Brain microvascular endothelial cell (primary cell): ENCODE results near the gene NUP133.
"Not testable (repeated sequence)": the region's sequence is repeated elsewhere in the genome, so short reads cannot be mapped to it uniquely, and the experiment has no call there.

Source experiments
- DNase-seq: peaks from one replicate; pipeline ENCODE4 v3.0.0-alpha.2; 2020
- H3K27ac ChIP-seq: fragments of 250-450 bp; sonication (Bioruptor Pico); 2 replicates; pipeline ENCODE4 v1.5.1; 2020; ENCODE audit warnings: mild to moderate bottlenecking, moderate library complexity
- H3K27me3 ChIP-seq: fragments of 250-450 bp; sonication (Bioruptor Pico); replicated peaks from 2 replicates; pipeline ENCODE4 v1.5.1; 2020; ENCODE audit warnings: mild to moderate bottlenecking
- H3K36me3 ChIP-seq: fragments of 250-450 bp; sonication (Bioruptor Pico); replicated peaks from 2 replicates; pipeline ENCODE4 v1.5.1; 2020; ENCODE audit warnings: mild to moderate bottlenecking
- H3K4me3 ChIP-seq: 2 replicates; pipeline ENCODE4 v1.5.1; 2011; ENCODE audit warnings: low read depth, mild to moderate bottlenecking, control low read depth, low read length, moderate library complexity
- in situ Hi-C: cut with HindIII; loops from 2 replicates; pipeline ENCODE4 v1.10.0; 2017; ENCODE audit warnings: low sequenced_read_pairs, low pct_ligation_motif_present
- TF ChIP-seq, protein P1 (sequence below): IDR thresholded peaks from 2 replicates; pipeline ENCODE4 v1.5.1; 2011; ENCODE audit warnings: low read depth, mild to moderate bottlenecking, moderate library complexity, low read length, control low read depth, inconsistent platforms; ENCODE audit errors: missing control alignments

Gene NUP133

GRCh38 chr1:229479660-229480399, 28.3 kb downstream of the NUP133 start:
- in situ Hi-C loops = no loop called here
- TF ChIP-seq, protein P1, sequence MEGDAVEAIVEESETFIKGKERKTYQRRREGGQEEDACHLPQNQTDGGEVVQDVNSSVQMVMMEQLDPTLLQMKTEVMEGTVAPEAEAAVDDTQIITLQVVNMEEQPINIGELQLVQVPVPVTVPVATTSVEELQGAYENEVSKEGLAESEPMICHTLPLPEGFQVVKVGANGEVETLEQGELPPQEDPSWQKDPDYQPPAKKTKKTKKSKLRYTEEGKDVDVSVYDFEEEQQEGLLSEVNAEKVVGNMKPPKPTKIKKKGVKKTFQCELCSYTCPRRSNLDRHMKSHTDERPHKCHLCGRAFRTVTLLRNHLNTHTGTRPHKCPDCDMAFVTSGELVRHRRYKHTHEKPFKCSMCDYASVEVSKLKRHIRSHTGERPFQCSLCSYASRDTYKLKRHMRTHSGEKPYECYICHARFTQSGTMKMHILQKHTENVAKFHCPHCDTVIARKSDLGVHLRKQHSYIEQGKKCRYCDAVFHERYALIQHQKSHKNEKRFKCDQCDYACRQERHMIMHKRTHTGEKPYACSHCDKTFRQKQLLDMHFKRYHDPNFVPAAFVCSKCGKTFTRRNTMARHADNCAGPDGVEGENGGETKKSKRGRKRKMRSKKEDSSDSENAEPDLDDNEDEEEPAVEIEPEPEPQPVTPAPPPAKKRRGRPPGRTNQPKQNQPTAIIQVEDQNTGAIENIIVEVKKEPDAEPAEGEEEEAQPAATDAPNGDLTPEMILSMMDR = no peak
- H3K27ac ChIP-seq = no peak overlapping the region
- H3K36me3 ChIP-seq = peaks cover 25% of the 10 kb centered on the region
- DNase-seq = no peak
- no peaks in the 10 kb centered on the region for H3K27me3 ChIP-seq
- no peak overlapping the region for H3K4me3 ChIP-seq

GRCh38 chr1:229478852-229479251, 29.3 kb downstream of the NUP133 start:
- in situ Hi-C loops = no loop called here
- TF ChIP-seq, protein P1 = no peak
- DNase-seq = no peak
- no peaks in the 10 kb centered on the region for H3K27me3 ChIP-seq
- H3K27ac ChIP-seq = no peak overlapping the region
- peaks cover 19% of the 10 kb centered on the region for H3K36me3 ChIP-seq
- H3K4me3 ChIP-seq = no peak overlapping the region

GRCh38 chr1:229475859-229476258, 32.3 kb downstream of the NUP133 start:
- H3K27me3 ChIP-seq, H3K27ac ChIP-seq, in situ Hi-C loops, DNase-seq, H3K36me3 ChIP-seq, H3K4me3 ChIP-seq: not testable (repeated sequence)

GRCh38 chr1:229474509-229474908, 33.6 kb downstream of the NUP133 start:
- no peaks in the 10 kb centered on the region for H3K27me3 ChIP-seq
- H3K4me3 ChIP-seq = no peak overlapping the region
- H3K27ac ChIP-seq = no peak overlapping the region
- no peak for DNase-seq
- in situ Hi-C loops = loop anchor here (25.0 kb wide), 1 partner anchor 212 kb away; the partner anchor contains the start of gene RAB4A
- TF ChIP-seq, protein P1 = no peak
- H3K36me3 ChIP-seq = peaks cover 17% of the 10 kb centered on the region

DNA sequence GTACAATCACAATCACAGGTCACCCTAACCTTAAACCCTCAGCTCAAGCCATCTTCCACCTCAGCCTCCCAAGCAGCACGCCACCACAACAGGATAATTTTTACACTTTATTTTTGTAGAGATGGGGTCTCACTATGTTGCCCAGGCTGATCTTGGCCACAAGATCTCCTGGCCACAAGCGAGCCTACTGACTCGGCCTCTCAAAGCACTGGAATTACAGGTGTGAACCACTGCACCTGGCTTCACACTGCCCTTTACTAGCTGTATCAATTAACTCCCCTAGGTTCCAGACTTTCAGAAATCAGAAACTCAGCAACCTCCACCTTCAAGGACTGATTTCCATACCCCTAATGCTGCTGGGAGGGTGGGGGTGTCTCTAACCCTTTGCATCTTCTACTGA, 37.0 kb downstream of the NUP133 start:
- in situ Hi-C loops = loop anchor here (25.0 kb wide), 1 partner anchor 209 kb away; the partner anchor contains the start of gene RAB4A
- Histone ChIP-seq H3K27ac (no peak overlapping the region), H3K36me3 (peaks cover 20% of the 10 kb centered on the region), H3K27me3 (no peaks in the 10 kb centered on the region), H3K4me3 (no peak overlapping the region)
- DNase-seq = no peak
- TF ChIP-seq, protein P1 = no peak

DNA sequence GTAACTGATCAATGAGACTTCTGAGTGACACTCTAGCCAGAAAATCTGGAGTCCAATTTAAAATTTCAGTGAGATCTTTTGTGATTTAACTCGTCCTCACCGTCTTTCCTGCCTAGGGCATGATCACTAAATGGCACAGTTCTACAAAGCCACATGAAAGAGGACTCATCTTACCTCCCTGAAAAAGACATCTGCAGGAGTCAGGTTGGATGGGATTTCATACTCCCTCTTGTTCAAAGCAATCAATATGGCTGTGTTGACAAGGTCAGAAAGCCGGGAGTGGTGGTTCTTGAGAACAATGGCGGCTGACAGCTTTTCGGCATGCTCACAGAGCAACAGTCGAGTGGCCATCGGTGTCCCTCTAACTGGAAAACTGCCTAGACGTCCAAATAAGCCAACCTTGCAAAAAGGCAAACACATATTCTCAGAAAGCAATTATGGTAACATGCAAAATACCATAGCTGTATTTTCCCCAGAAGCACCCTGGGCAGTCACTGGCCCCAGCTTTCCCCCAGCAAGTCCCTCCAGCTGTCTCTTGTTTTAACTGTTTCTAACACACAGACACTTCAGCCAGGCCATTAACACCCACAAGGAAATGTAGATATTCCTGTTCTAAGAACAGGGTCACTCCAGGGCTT, 37.6 kb downstream of the NUP133 start:
- in situ Hi-C loops = loop anchor here (25.0 kb wide), 1 partner anchor 208 kb away; the partner anchor contains the start of gene RAB4A
- Histone ChIP-seq H3K4me3 (no peak overlapping the region), H3K36me3 (peaks cover 20% of the 10 kb centered on the region), H3K27ac (no peak overlapping the region), H3K27me3 (no peaks in the 10 kb centered on the region)
- DNase-seq = no peak
- TF ChIP-seq, protein P1 = no peak
